GM18873 (cell line): ENCODE results near the gene PICALM.
A peak's percentile ranks its signal among the peaks of the same experiment; 100 is the strongest.
"Not testable (repeated sequence)": the region's sequence is repeated elsewhere in the genome, so short reads cannot be mapped to it uniquely, and the experiment has no call there.

Experiments
- ATAC-seq: cut with Tn5 transposase; IDR thresholded peaks from one replicate; pipeline ENCODE4 v1.9.1; 2021; ENCODE audit warnings: mild to moderate bottlenecking, moderate library complexity, moderate number of reproducible peaks; ENCODE audit not compliant: unreplicated experiment, low FRiP score

The PICALM gene, protein sequence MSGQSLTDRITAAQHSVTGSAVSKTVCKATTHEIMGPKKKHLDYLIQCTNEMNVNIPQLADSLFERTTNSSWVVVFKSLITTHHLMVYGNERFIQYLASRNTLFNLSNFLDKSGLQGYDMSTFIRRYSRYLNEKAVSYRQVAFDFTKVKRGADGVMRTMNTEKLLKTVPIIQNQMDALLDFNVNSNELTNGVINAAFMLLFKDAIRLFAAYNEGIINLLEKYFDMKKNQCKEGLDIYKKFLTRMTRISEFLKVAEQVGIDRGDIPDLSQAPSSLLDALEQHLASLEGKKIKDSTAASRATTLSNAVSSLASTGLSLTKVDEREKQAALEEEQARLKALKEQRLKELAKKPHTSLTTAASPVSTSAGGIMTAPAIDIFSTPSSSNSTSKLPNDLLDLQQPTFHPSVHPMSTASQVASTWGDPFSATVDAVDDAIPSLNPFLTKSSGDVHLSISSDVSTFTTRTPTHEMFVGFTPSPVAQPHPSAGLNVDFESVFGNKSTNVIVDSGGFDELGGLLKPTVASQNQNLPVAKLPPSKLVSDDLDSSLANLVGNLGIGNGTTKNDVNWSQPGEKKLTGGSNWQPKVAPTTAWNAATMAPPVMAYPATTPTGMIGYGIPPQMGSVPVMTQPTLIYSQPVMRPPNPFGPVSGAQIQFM

DNA sequence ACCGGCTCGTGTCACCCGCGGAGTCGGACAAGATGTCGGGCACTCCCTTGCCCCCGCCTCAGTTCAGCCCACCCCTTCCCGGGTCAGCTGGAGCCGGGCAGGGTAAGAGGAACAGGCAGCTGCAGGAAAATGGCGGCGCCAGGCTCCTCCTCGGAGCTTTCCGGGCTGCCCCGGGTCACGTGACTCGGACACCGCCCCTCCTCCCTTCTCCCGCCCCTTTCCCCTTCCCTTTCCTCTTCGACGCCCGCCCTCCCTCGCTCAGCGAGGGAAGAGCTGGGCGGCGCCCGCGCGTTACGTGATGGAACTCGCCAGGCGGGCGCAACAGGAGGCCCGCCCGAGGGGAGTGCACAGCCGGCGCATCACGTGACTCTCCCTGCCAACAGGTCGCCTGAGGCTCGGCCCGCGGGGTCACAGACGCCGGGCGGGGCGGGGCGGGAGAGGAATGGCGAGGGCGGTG lies at the start of gene PICALM:
Gene PICALM (minus strand): TSS at position 134 of the 457 bp plus-strand sequence. CDS start 304 bp downstream, outside the sequence.
- ATAC-seq, result peak; percentile 84

DNA sequence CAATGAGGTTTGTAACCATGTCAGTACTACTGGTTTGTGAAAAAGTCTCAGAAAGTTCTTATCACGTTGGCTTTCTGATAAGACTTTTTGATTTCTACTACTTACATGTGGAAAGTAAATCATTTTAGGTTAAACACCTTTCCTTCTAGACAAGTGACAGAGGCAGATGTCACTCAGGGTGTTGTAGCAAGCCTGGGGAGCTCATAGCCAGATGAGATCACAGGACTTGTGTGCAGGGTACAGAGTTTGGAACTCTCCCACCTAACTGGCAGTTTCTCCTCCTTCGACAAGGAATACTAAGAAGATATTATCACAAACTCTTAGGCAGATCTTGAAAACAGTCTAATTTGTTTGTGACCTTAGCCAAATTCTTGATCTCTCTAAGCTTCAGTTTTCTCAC lies 49.4 kb upstream of the PICALM start:
- no peak for ATAC-seq

DNA sequence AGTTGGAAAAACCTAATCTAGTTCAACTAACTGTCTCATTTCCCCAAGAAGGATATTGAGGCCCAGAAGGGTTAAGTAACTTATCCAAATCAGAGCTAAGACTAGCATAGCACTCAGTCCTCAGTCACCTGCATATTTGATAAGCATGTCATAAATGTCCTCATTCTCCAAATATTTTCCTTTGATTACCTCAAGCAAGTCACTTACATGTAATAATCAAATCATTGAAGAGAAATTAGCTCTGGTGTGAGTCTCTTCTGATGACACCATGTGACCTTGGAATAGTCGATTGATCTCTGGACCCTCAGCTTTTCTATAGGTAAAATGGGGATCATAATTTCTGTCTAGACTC lies 48.8 kb upstream of the PICALM start:
- ATAC-seq, result no peak

DNA sequence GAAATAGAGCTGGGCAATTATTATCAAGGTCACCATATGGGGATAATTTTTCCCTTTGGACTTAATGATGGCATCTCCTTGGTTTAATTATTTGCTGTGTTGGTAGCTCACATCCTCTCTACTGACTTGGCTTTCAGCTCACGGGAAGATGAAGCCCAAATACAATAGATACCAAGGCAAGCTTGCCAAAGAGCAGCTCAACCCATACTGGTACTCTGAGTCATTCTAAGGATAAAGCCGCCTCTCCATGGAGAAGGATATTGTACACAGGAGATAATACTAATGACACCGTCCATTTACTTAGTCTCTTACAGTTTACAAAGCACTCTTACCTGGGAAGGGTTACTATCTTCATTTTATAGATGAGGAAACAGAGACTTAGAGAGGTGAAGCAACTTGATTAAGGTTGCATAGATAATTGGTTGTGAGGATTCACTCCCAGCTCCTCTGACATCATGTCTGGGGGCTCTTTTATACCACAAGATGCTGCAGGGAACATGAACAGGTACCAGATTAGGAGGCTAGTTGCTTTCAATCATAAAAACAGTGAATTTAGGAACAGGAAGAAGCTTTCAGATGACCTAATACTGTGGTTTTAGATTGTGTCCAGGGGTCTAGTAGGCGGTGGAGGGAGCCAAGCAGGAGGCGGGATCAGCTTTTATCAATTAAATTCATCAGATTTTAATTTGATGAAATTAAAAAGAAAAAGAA lies 48.3 kb upstream of the PICALM start:
- no peak for ATAC-seq

DNA sequence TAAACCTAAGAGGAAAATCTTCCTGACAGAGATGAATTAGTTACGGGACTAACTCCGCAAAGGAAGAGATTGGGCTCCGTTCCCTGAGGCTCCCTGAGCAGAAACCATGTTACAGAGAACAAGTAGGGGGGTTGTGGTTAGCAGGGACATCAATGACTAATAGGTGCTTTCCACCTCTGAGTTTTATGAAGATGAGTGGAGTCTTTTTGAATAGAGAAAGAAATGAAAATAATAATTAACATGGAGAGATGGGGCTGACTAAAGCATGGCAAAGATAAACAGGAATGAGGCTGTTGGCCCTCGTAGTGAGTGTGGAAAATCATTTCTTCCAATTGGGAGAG lies 47.5 kb upstream of the PICALM start:
- ATAC-seq, result peak; percentile 87

DNA sequence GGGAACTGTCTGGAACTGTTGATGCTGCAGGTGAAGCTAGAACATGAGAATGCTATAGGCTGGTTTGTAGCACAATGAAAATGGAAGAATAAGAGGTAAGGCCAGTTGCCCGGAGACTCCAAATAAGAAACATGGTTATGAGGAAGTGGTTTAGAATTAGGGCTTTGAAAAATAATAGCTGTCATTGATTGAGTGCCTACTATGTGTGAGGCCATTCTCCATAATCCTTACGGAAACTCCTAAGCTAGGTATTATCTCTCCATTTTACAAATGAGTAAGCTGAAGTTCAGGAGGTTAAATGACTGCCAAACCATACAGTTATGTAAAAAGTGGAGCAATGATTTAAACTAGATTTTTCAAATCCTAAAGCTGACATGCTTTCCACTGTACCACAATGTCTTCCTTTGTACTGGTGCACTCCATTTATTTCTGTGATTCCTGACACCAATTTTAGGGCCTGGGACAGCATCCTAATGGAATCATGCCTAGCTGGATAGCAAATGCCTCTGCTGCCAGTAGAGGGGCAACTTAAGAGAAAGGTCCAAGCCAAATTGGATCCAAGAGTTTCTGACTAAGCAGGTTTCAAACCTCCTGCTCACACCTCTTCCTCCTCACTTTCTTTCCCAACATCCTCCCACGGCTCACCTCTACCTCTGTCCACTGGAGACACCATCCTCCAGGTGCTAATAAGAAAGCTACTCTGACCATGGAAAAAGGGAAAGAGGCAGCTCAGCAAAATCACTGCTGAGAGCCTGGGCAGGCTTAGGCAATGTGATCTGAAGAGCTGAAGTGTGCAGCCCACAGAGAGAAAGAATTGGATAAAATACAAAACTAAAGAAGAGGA lies 46.9 kb upstream of the PICALM start:
- peak; percentile 17 for ATAC-seq

DNA sequence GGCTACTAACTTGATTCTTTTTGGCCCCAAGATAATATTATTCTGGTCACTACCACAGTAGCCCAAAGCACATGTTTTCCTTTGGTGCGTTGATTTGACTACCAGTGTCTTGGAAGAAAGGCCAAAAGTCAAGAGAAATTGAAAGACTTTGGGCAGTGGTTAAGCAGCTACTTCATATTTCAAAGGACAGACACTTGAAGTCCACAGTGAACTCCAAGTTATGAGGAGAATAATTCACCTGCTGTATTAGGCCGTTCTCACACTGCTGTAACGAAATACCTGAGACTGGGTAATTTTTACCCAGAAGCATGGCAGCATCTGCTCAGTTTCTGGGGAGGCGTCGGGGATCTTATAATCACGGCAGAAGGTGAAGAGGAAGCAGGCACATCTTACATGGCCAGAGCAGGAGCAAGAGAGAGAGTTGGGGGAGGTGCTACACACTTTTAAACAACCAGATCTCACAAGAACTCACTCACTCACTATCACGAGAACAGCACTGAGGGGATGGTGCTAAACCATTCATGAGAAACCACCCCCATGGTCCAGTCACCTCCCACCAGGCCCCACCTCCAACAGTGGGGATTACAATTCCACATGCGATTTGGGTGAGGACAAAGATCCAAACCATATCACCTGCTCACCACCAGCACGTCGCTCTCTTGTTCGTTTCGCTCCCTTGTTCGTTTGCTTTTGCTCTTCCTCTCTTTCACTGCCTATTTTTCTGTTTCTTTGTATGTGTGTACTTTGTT lies 40.2 kb upstream of the PICALM start:
- ATAC-seq, result no peak

DNA sequence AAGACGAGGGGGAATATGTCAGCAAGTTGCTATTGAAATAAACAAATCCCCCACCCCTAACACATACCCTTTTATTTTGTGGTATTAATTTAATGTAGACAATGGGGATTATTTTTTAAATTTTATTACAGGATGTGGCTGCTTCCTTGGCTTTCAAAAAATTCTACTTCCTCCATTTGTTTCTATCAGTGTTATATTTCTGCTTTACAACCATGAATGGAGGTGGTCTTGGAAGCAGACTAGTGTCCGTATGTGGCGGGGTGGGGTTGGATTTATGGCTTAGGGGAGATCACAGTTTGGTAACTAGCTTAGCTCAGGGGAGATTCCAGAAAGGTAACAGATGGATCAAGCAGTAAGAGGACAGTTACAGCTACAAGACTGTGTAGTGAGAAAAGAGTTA lies 39.3 kb upstream of the PICALM start:
- ATAC-seq, result no peak

DNA sequence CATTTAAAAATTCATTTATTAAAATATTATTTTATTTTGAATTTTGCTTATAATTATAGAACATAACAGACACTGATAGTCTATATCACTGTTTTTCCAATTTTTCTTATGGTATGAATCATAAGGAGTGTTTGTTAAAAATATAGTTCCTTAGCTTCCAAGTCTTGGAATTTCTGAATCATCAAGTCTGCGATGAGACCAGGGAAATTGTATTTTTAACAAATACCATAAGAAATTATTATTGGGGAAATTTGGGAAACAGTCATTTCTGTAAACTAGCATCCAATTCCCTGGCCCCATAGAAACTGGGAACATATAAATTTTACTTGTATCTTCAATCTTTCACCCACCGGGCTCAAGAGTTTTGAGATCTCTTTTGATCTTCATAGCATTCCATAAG lies 38.0 kb upstream of the PICALM start:
- no peak for ATAC-seq

DNA sequence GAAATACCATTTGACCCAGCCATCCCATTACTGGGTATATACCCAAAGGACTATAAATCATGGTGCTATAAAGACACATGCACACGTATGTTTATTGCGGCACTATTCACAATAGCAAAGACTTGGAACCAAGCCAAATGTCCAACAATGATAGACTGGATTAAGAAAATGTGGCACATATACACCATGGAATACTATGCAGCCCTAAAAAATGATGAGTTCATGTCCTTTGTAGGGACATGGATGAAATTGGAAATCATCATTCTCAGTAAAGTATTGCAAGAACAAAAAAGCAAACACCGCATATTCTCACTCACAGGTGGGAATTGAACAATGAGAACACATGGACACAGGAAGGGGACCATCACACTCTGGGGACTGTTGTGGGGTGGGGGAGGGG lies 37.1 kb upstream of the PICALM start:
- ATAC-seq, result not testable (repeated sequence)

DNA sequence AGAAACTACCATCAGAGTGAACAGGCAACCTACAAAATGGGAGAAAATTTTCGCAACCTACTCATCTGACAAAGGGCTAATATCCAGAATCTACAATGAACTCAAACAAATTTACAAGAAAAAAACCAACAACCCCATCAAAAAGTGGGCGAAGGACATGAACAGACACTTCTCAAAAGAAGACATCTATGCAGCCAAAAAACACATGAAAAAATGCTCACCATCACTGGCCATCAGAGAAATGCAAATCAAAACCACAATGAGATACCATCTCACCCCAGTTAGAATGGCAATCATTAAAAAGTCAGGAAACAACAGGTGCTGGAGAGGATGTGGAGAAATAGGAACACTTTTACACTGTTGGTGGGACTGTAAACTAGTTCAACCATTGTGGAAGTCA lies 36.7 kb upstream of the PICALM start:
- not testable (repeated sequence) for ATAC-seq

DNA sequence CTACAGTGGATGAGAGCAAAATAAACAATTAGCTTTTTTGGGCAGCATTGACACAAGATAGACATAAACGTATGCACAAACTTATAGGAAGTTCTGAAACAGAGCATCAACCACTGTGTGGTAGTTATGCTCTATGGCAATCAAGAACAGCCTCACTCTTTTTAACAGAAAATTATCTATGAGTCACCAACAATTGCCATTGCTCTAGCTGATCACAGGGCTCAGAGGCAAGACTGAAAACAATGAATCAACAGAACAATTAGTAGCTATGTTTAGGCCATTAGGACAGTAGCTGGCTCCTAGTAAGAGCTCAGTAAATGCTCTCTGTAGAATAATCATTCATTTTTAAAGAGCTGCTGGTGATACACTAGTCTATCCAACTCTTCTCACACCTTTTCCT lies 34.9 kb upstream of the PICALM start:
- no peak for ATAC-seq

DNA sequence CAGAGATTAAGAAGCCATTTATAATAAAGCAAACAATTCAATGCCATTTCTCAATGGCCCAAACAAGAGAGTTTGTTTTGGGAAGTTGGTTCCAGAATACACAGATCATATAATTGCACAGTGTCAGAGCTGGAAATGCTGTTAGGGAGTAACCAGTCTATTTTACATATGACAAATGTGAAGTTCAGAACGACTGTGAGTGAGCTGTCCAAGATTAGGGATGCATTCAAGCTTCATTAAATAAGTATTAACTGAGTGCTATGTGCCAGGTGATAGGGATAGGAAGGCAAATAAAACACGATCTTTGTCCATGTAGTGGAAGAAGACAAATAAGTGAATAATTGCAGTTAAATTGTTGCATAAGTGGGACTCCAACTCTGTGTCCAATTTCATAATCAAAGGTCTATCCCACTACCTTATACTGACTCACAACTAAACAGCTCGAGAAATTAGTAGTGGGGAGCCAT lies 33.1 kb upstream of the PICALM start:
- no peak for ATAC-seq

DNA sequence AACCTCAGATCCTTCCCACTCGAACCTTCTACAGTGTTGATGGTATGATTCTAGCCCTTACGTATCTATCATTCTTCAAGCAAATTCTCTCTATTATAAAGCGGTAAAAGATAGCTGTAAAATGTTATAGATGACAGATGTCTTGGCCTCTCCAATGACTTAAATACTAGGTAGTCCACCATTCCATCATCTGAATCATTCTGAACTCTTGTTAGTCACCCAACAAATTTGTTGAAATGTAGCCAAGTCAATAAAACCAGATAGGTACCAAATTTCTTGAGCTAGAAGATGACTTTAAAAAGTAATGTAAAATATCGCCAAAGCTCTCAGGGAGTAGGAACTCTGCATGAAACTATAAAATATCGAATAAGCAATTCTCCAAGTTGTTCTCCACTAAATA lies 32.6 kb upstream of the PICALM start:
- ATAC-seq, result no peak

DNA sequence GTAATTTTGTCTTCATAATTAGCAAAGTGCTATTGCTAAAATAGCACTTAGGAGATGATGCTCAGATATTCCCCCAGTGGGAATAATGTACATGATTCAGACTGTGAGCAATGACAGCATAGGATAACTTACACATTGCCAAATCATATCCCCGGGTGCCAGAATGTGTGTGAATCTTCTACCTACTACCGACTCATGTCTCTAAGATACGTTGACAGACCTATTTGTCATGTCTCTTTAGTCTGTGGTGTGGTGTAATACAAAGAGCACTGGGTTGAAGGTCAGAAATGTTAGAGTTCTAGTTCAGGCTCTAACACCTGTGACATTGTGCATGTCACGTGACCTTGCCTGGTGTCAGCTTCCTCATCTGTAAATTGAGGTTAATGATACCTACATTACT lies 31.0 kb upstream of the PICALM start:
- no peak for ATAC-seq

DNA sequence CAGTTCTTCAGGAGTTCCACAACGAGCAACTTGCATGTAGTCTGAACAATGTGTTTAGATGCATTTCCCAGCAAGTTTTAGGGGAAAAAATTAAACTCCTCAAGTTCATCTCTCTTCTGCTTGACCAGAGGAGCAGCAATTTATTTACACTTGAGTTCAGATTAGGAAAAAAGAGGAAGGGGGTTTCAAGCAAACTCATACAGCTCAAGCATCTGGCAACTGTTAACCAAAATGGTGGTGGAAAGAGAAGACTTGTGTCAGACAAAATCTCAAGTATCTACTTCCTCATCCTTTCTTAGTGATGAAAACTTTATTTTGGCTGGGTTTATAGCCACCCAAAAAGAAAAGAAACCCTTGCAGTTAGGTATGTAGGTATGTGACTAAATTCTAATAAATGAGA lies 29.1 kb upstream of the PICALM start:
- ATAC-seq, result no peak

DNA sequence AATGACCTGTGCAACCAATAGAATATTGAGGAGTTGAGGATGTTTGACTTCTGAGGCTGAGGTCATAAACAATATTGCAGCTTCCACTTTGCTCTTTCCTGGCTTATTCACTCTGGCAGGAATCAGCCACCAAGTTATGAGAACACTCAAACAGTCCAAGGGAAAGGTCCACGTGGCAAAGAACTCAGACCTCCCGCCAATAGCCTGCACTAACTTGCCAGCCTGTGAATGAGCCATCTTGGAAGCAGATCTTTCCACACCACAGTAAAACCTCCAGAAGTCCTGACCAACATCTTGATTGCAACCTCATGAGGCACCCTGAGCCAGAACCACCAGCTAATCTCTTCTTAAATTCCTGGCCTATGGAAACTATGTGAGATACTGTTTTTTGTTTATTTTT lies 22.7 kb upstream of the PICALM start:
- ATAC-seq, result no peak

DNA sequence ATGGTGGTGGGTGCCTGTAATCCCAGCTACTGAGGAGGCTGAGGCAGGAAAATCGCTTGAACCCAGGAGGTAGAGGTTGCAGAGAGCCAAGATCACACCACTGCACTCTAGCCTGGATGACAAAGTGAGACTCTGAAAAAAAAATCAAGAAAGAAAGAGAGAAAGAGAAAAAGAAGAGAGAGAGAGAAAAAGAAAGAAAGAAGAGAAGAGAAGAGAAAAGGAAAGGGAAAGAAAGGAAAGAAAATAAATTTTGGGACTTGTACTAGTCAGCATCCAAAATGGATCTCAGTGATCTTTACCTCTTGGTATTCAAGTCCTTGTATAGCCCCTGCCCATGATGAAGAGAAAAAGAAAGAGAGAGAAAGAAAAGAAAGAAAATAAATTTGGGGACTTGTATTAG lies 22.2 kb upstream of the PICALM start:
- ATAC-seq, result no peak

DNA sequence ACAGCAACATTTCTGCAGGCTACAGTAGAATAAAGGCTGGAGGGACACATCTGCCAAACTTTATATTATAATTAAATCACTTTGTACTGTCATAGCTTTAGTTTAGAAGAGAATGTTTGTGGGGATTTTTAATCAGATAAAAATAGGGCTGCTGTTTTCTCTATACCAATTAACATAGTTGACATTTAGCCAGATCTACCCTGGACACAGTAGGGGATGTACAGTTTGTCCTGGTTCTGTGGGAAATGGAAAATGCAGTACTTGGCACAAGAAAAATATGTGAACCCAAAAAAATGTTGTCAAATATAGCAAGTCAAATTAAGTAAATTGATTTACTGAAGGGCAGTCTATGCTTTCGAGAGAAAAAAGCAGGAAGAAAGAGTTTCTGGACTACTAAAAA lies 20.8 kb upstream of the PICALM start:
- no peak for ATAC-seq

DNA sequence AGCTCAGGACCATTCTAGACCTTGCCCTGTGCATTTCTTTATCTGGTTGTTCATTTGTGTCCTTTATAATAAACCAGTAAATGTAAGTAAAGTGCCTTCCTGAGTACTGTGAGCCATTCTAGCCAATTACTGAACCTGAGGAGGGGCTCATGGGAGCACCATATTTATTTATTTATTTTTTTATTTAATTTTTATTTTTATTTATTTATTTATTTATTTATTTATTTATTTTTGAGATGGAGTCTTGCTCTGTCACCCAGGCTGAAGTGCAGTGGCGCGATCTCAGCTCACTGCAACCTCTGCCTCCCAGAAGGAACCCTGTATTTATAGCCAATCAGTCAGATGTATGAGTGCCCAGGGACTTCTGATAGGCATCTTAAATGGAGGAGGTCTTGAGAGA lies 18.8 kb upstream of the PICALM start:
- ATAC-seq, result not testable (repeated sequence)
